ENCODE data around the gene TEX55.

DNA sequence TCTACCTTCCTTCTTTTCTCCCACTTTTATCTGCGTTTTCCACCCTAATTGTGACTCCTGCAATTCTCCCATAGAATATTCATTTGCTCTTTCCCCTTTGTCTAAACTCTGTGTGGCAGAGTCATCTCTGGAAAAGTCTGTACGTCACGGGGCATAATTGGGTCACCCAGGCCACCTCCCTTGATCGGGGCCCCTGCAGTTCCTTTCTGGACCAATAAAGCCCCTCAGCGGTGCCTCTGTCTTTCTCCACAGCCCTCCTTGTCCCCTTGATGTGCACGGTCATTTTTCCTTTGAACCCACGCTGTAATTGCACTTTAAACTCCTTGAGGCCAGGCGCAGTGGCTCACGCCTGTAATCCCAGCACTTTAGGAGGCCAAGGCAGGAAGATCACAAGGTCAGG is 38.1 kb downstream of the TEX55 start:
- no peak for TF ChIP-seq POLR2A (IDR thresholded peaks at IDR 0.05)
- TF ChIP-seq, protein P1, sequence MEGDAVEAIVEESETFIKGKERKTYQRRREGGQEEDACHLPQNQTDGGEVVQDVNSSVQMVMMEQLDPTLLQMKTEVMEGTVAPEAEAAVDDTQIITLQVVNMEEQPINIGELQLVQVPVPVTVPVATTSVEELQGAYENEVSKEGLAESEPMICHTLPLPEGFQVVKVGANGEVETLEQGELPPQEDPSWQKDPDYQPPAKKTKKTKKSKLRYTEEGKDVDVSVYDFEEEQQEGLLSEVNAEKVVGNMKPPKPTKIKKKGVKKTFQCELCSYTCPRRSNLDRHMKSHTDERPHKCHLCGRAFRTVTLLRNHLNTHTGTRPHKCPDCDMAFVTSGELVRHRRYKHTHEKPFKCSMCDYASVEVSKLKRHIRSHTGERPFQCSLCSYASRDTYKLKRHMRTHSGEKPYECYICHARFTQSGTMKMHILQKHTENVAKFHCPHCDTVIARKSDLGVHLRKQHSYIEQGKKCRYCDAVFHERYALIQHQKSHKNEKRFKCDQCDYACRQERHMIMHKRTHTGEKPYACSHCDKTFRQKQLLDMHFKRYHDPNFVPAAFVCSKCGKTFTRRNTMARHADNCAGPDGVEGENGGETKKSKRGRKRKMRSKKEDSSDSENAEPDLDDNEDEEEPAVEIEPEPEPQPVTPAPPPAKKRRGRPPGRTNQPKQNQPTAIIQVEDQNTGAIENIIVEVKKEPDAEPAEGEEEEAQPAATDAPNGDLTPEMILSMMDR (IDR thresholded peaks at IDR 0.05): no peak
